Transverse colon (tissue), 4 donors: ENCODE measurements around the gene CDC42. TPM values are rescaled to one million over a fixed set of nuclear protein-coding genes. Genes with fewer than 3 reads are reported as not detected.

ENCODE experiments used
- DNase-seq: peaks from one replicate; pipeline ENCODE4 v3.0.0-alpha.2; 2019
- H3K27ac ChIP-seq, 4 donors: fragments of 200-600 bp; sonication (generic); 2 replicates each; pipeline ENCODE4 v1.5.1; 2016 to 2018; ENCODE audit warnings: inconsistent platforms in 4 of 4
- H3K27me3 ChIP-seq: fragments of 200-600 bp; sonication (generic); 2 replicates; pipeline ENCODE4 v1.5.1; 2017; ENCODE audit warnings: inconsistent platforms
- H3K36me3 ChIP-seq, 4 donors: fragments of 200-600 bp; sonication (generic); 2 replicates each; pipeline ENCODE4 v1.5.1; 2017 to 2019; ENCODE audit warnings: inconsistent platforms in 4 of 4
- H3K4me1 ChIP-seq, 4 donors: fragments of 200-600 bp; sonication (generic); 2 replicates each; pipeline ENCODE4 v1.5.1; 2017 to 2020; ENCODE audit warnings: inconsistent platforms in 4 of 4
- H3K4me3 ChIP-seq, 4 donors: fragments of 200-600 bp; sonication (generic); 1 replicate in 1 of 4; 2 replicates in 3 of 4; pipeline versions ENCODE4 v1.5.1 to v1.6.1; 2017 to 2019; ENCODE audit warnings: inconsistent platforms in 4 of 4
- H3K9me3 ChIP-seq, 2 donors: fragments of 200-600 bp; sonication (generic); 2 replicates each; pipeline ENCODE4 v1.5.1; 2017 to 2019; ENCODE audit warnings: inconsistent platforms in 2 of 2
- EP300 ChIP-seq: sonication (generic); formaldehyde crosslinking; IDR thresholded peaks from one replicate; pipeline ENCODE4 v1.6.1; 2017; ENCODE audit warnings: antibody characterized with exemption, low read depth
- POLR2A ChIP-seq: fragments of 450-650 bp; IDR thresholded peaks from one replicate; pipeline ENCODE4 v1.6.1; 2016; ENCODE audit warnings: antibody characterized with exemption, mild to moderate bottlenecking, moderate library complexity
- POLR2AphosphoS5 ChIP-seq, 3 donors: sonication (generic); formaldehyde crosslinking; IDR thresholded peaks; one replicate each; pipeline ENCODE4 v1.6.1; 2016; ENCODE audit warnings: antibody characterized with exemption in 3 of 3
- WGBS, 2 donors: methylation state at CpG; one replicate each; pipeline ENCODE4 v1.1.5; 2018; ENCODE audit warnings: low coverage in 1 of 2; 5-methylcytosine and 5-hydroxymethylcytosine counted together
- in situ Hi-C, 4 donors: fragments of 200-750 bp; cut with MboI; loops; one replicate each; pipeline versions ENCODE4 v1.15.0 to v1.15.1; 2017; ENCODE audit warnings: low sequenced_read_pairs in 3 of 4, low pct_ligation_motif_present in 1 of 4, low pct_unique_long_range_greater_than_20kb in 1 of 4
- intact Hi-C: fragments of 100-400 bp; cut with DNase I; formaldehyde crosslinking; loops from one replicate; pipeline ENCODE4 v1.15.1; 2023; ENCODE audit warnings: low total_unique reads
- total RNA-seq, 4 donors: library from RNA; depleted of rRNA; stranded (reverse); fragments of >200 nt; gene quantifications; one replicate each; pipeline ENCODE4 v1.1.0, GENCODE V29; 2016
- TF ChIP-seq, protein P1 (sequence below), 5 experiments: fragments of 200-600 bp in 3 of 5; fragments of 450-650 bp in 2 of 5; sonication (generic) in 3 of 5; IDR thresholded peaks; 1 replicate in 2 of 5; 2 replicates in 3 of 5; pipeline ENCODE4 v1.5.1; 2016 to 2017; ENCODE audit warnings: antibody characterized with exemption in 5 of 5, inconsistent platforms in 3 of 5, mild to moderate bottlenecking in 2 of 5, moderate library complexity in 1 of 5

CDC42 gene
- total RNA-seq, 4 donors from 2014 or later = 140 to 245 (median 174) TPM

DNA sequence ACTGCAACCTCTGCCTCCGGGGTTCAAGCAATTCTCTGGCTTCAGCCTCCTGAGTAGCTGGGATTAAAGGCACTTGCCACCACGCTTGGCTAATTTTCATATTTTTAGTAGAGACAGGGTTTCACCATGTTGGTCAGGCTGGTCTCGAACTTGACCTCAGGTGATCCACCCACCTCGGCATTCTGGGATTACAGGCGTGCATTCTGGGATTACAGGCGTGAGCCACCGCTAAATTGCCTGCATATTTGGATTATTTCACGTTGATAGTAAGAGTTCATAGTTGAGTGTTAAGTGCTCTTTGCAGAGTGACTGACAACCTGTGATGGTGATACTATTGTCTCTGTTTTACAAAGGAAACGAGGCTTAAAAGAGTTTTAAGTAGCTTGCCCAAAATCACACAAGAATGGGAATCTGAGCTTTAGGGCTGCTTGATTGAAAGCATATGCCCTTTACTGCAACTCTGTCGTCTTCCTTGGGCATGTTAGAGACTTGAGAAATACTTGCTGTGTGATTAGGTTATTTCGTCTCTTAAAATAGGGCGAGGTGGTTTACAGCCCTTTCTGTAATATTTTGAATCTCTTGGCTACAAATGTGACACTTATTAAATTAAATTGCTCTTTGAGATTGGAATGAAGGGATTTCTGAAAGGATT, 12.4 kb downstream of the CDC42 start:
- WGBS, 2 donors = 68 to 83% methylated on average over 2 to 12 of the region's 12 CpGs
- in situ Hi-C loops (no loop called here), intact Hi-C loops (no loop called here)

DNA sequence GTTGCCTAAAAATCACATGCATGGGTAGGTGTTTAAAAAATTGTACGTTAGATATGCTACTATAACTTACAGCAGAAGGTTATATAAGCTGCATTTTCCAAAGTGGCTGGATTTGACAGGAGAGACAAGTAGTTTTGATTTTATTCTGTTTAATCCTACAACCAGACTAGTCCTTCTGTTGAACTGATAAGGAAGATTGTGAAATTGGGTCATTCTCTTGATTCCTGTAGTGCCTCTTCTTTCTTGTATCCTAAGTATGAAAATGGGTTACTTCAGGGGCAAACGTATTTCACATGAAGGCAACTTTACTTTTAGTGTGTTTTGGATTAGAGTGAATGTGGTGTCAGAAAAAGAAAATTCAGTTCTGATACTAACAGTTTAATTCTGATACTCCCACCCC, 19.0 kb downstream of the CDC42 start:
- TF ChIP-seq EP300 (no peak), POLR2A (no peak), POLR2AphosphoS5 (IDR thresholded peaks at IDR 0.05) (no peak)
- TF ChIP-seq, protein P1, sequence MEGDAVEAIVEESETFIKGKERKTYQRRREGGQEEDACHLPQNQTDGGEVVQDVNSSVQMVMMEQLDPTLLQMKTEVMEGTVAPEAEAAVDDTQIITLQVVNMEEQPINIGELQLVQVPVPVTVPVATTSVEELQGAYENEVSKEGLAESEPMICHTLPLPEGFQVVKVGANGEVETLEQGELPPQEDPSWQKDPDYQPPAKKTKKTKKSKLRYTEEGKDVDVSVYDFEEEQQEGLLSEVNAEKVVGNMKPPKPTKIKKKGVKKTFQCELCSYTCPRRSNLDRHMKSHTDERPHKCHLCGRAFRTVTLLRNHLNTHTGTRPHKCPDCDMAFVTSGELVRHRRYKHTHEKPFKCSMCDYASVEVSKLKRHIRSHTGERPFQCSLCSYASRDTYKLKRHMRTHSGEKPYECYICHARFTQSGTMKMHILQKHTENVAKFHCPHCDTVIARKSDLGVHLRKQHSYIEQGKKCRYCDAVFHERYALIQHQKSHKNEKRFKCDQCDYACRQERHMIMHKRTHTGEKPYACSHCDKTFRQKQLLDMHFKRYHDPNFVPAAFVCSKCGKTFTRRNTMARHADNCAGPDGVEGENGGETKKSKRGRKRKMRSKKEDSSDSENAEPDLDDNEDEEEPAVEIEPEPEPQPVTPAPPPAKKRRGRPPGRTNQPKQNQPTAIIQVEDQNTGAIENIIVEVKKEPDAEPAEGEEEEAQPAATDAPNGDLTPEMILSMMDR (IDR thresholded peaks at IDR 0.05) = no peak
- Histone ChIP-seq H3K27me3 (no peaks in the 10 kb centered on the region), H3K36me3 (no peaks in the 10 kb centered on the region), H3K27ac (no peak overlapping the region), H3K9me3 (no peaks in the 10 kb centered on the region), H3K4me3 (no peak overlapping the region), H3K4me1 (peaks cover 43 to 91% (median 56%) of the 10 kb centered on the region in 4 donors)
- intact Hi-C loops (no loop called here), in situ Hi-C loops (no loop called here)
- DNase-seq = no peak
- WGBS, 2 donors = 69 to 78% methylated on average over 2 of the region's 2 CpGs

More for the DNA sequence above, 12.4 kb downstream of the CDC42 start:
- no peak overlapping the region for H3K4me3 ChIP-seq
- H3K9me3 ChIP-seq = no peaks in the 10 kb centered on the region
- H3K27me3 ChIP-seq = no peaks in the 10 kb centered on the region
- no peak overlapping the region for H3K27ac ChIP-seq
- peaks cover 0 to 6% (median 0%) of the 10 kb centered on the region in 4 donors for H3K36me3 ChIP-seq
- no peak for DNase-seq
- TF ChIP-seq POLR2AphosphoS5 (IDR thresholded peaks at IDR 0.05) (no peak), POLR2A (no peak), EP300 (no peak)
- TF ChIP-seq, protein P1 (IDR thresholded peaks at IDR 0.05) = no peak
- peaks cover 44 to 98% (median 59%) of the 10 kb centered on the region in 4 donors for H3K4me1 ChIP-seq

DNA sequence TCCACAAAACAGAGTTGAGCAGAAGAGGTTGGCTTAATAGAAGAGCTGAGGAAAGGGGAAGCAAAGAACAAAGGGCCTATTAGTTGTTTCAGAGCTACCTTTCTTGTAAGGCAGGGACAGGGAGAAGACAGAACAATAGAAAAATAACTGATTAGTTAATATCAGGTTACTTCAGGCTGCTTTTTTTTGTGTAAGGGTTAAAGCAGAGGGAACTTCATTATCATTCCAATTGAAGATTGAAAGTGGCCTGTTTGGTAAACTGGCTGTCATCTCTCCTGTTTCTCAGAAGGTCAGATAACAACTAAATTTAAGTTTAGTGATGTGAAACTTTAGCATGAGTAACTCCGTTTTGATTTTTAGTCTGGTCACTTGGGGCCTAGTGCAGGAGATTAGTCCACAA, 22.3 kb downstream of the CDC42 start:
- no peak for DNase-seq
- WGBS, 2 donors = 18 to 41% methylated on average over 1 of the region's 1 CpG
- Histone ChIP-seq H3K9me3 (no peaks in the 10 kb centered on the region), H3K4me3 (no peak overlapping the region), H3K27ac (no peak overlapping the region), H3K27me3 (no peaks in the 10 kb centered on the region), H3K4me1 (peaks cover 38 to 78% (median 48%) of the 10 kb centered on the region in 4 donors), H3K36me3 (peaks cover 0 to 13% (median 4%) of the 10 kb centered on the region in 4 donors)
- intact Hi-C loops (no loop called here), in situ Hi-C loops (no loop called here)
- TF ChIP-seq POLR2A = no peak
- no peak for TF ChIP-seq POLR2AphosphoS5 (IDR thresholded peaks at IDR 0.05)
- no peak for TF ChIP-seq EP300
- TF ChIP-seq, protein P1 (IDR thresholded peaks at IDR 0.05) = no peak

DNA sequence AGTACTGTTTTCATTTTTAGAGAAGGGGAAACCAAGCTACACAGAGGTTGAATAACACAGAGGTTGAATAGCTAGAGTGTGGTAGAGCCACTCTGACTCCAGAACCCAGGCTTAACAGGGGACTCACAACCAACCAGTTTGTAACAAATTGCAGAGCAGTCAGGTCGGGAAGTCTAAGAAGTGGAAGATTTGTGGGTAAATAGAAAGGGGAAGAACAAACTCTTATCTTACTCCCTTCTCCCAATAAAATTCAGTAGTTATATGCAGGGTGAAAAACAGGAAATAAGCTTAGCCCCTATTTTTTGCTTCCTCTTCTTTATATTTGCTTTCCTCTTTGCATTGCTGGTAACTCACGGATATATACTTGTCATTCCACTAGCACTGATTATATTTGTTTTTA, 23.2 kb downstream of the CDC42 start:
- DNase-seq = no peak
- in situ Hi-C loops = no loop called here
- H3K27ac ChIP-seq = peak overlapping the region in 1 of 4 donors; percentile 10
- TF ChIP-seq EP300 (no peak), POLR2A (no peak), POLR2AphosphoS5 (IDR thresholded peaks at IDR 0.05) (no peak)
- TF ChIP-seq, protein P1 (IDR thresholded peaks at IDR 0.05) = no peak
- no peaks in the 10 kb centered on the region for H3K27me3 ChIP-seq
- H3K4me1 ChIP-seq = peaks cover 38 to 76% (median 48%) of the 10 kb centered on the region in 4 donors
- H3K9me3 ChIP-seq = no peaks in the 10 kb centered on the region
- WGBS, 2 donors = 10 to 23% methylated on average over 2 of the region's 2 CpGs
- peaks cover 0 to 17% (median 6%) of the 10 kb centered on the region in 4 donors for H3K36me3 ChIP-seq
- no peak overlapping the region for H3K4me3 ChIP-seq
- intact Hi-C loops = no loop called here
